PC-3 (cell line): Measurements from ENCODE around the gene CACUL1. TPM values are rescaled to one million over a fixed set of nuclear protein-coding genes. Genes with fewer than 3 reads are reported as not detected.

Experiments
- ATAC-seq: fragments of 200-7000 bp; cut with Tn5 transposase; 2 replicates; pipeline ENCODE4 v1.9.1; 2020; ENCODE audit warnings: mild to moderate bottlenecking, moderate library complexity
- BruUV-seq: library from RNA; stranded (reverse); fragments of 400-500 nt; replicated peaks from 2 replicates; lab custom pipeline; 2021; lab: Mats Ljungman, UMichigan
- CTCF ChIA-PET: fragments of 300-600 bp; sonication (Branson Sonifier 250); formaldehyde crosslinking; loops from one replicate; lab custom pipeline; 2022; ENCODE audit warnings: antibody characterized with exemption; lab: Charles Lee
- POLR2A ChIA-PET: fragments of 300-600 bp; sonication (Branson Sonifier 250); formaldehyde crosslinking; loops from one replicate; lab custom pipeline; 2022; ENCODE audit warnings: antibody characterized with exemption; ENCODE audit not compliant: unreplicated experiment; lab: Charles Lee
- DNase-seq: peaks from one replicate; pipeline ENCODE4 v3.0.0-alpha.2; 2015
- H2AFZ ChIP-seq: fragments of 300-600 bp; sonication (generic); 2 replicates; pipeline ENCODE4 v1.6.0; 2016; ENCODE audit warnings: antibody characterized with exemption, low read length
- H3F3A ChIP-seq: fragments of 300-600 bp; sonication (generic); one replicate; pipeline ENCODE4 v1.6.0; 2017; ENCODE audit warnings: antibody characterized with exemption, low read length, control low read depth, mild to moderate bottlenecking; ENCODE audit not compliant: unreplicated experiment
- H3K27ac ChIP-seq: fragments of 300-600 bp; sonication (generic); 2 replicates; pipeline ENCODE4 v1.5.1; 2016; ENCODE audit warnings: mild to moderate bottlenecking, low read length
- H3K27me3 ChIP-seq: fragments of 300-600 bp; sonication (generic); 2 replicates; pipeline ENCODE4 v1.6.1; 2016; ENCODE audit warnings: low read length, mixed read lengths
- H3K36me3 ChIP-seq: fragments of 300-600 bp; sonication (generic); 2 replicates; pipeline ENCODE4 v1.6.1; 2016; ENCODE audit warnings: low read depth, mixed run types, low read length, mixed read lengths
- H3K4me1 ChIP-seq: fragments of 300-600 bp; sonication (generic); 2 replicates; pipeline ENCODE4 v1.5.1; 2016; ENCODE audit warnings: low read length; ENCODE audit not compliant: insufficient read depth
- H3K4me2 ChIP-seq: fragments of 300-600 bp; sonication (generic); 2 replicates; pipeline ENCODE4 v1.6.0; 2016; ENCODE audit warnings: low read length
- H3K4me3 ChIP-seq: fragments of 300-600 bp; sonication (generic); 2 replicates; pipeline ENCODE4 v1.5.1; 2016; ENCODE audit warnings: mild to moderate bottlenecking, low read length, mixed read lengths
- H3K79me2 ChIP-seq: fragments of 300-600 bp; sonication (generic); 2 replicates; pipeline ENCODE4 v1.6.1; 2017; ENCODE audit warnings: low read length, mixed read lengths
- H3K9ac ChIP-seq: fragments of 300-600 bp; sonication (generic); 2 replicates; pipeline ENCODE4 v1.6.0; 2016; ENCODE audit warnings: mild to moderate bottlenecking, low read length
- H3K9me2 ChIP-seq: fragments of 300-600 bp; sonication (generic); replicated peaks from 2 replicates; pipeline ENCODE4 v1.6.1; 2016; ENCODE audit warnings: mixed run types, low read length, mixed read lengths
- H3K9me3 ChIP-seq: fragments of 300-600 bp; sonication (generic); 2 replicates; pipeline ENCODE4 v1.6.1; 2016; ENCODE audit warnings: low read length, mixed read lengths
- H4K20me1 ChIP-seq: fragments of 300-600 bp; sonication (generic); 2 replicates; pipeline ENCODE4 v1.6.1; 2016; ENCODE audit warnings: low read length, mixed read lengths
- CTCF ChIP-seq: fragments of 300-600 bp; sonication (generic); conservative IDR thresholded peaks from 2 replicates; pipeline ENCODE4 v1.5.1; 2017; ENCODE audit warnings: antibody characterized with exemption, low read depth, mild to moderate bottlenecking, low read length
- EZH2 ChIP-seq: fragments of 300-600 bp; sonication (generic); IDR thresholded peaks from one replicate; pipeline ENCODE4 v1.6.1; 2017; ENCODE audit warnings: antibody characterized with exemption, mild to moderate bottlenecking, low read length; ENCODE audit not compliant: unreplicated experiment
- EZH2phosphoT487 ChIP-seq: fragments of 300-600 bp; sonication (generic); IDR thresholded peaks from 2 replicates; pipeline ENCODE4 v1.6.1; 2018; ENCODE audit warnings: mild to moderate bottlenecking, antibody characterized with exemption, low read length, borderline replicate concordance
- intact Hi-C: fragments of 100-400 bp; cut with micrococcal nuclease; formaldehyde crosslinking; loops from 2 replicates; pipeline ENCODE4 v1.9.0; 2023
- total RNA-seq: library from RNA; depleted of rRNA; stranded (reverse); fragments of >200 nt; gene quantifications from 2 replicates; pipeline ENCODE4 v1.2.3, GENCODE V29; 2014

The CACUL1 gene
- total RNA-seq, 1 experiment from 2014 or later = 27.6 TPM

- H3K27me3 ChIP-seq = no peaks in the 10 kb centered on the region
- TF ChIP-seq CTCF = no peak
- no peak for TF ChIP-seq EZH2phosphoT487
- TF ChIP-seq EZH2 = no peak
- H3K4me1 ChIP-seq = no peaks in the 10 kb centered on the region
- no peak for ATAC-seq
- no peaks in the 10 kb centered on the region for H4K20me1 ChIP-seq
- no peak overlapping the region for H3K27ac ChIP-seq
- H3K4me3 ChIP-seq = no peak overlapping the region
- no peaks in the 10 kb centered on the region for H3K79me2 ChIP-seq
- no peak overlapping the region for H2AFZ ChIP-seq
- BruUV-seq = no TSS peak
- no peaks in the 10 kb centered on the region for H3K9me3 ChIP-seq
- H3K36me3 ChIP-seq = no peaks in the 10 kb centered on the region
- no peak overlapping the region for H3K4me2 ChIP-seq
- no peaks in the 10 kb centered on the region for H3F3A ChIP-seq
- ChIA-PET POLR2A (no interaction called here), CTCF (no interaction called here)
- no peak for DNase-seq
- H3K9ac ChIP-seq = no peak overlapping the region
- intact Hi-C loops = no loop called here
- H3K9me2 ChIP-seq = no peaks in the 10 kb centered on the region
These were observed 24.0 kb upstream of the CACUL1 start for GRCh38 chr10:118778727-118779126.

GRCh38 chr10:118776960-118777359, 22.2 kb upstream of the CACUL1 start:
- ChIA-PET POLR2A (no interaction called here), CTCF (no interaction called here)
- Histone ChIP-seq H3K9me3 (no peaks in the 10 kb centered on the region), H3K9me2 (no peaks in the 10 kb centered on the region), H3K79me2 (no peaks in the 10 kb centered on the region), H3K4me2 (no peak overlapping the region), H3K4me1 (no peaks in the 10 kb centered on the region), H3K9ac (no peak overlapping the region), H3K36me3 (no peaks in the 10 kb centered on the region), H2AFZ (no peak overlapping the region), H3F3A (no peaks in the 10 kb centered on the region), H3K27ac (no peak overlapping the region), H3K27me3 (no peaks in the 10 kb centered on the region), H4K20me1 (no peaks in the 10 kb centered on the region), H3K4me3 (no peak overlapping the region)
- DNase-seq (no peak), ATAC-seq (no peak)
- no TSS peak for BruUV-seq
- intact Hi-C loops = no loop called here
- TF ChIP-seq EZH2phosphoT487 = no peak

GRCh38 chr10:118776033-118776432, 21.3 kb upstream of the CACUL1 start:
- ATAC-seq = no peak
- Histone ChIP-seq H3K9me2 (no peaks in the 10 kb centered on the region), H3K79me2 (no peaks in the 10 kb centered on the region), H3K4me2 (no peak overlapping the region), H3K27me3 (no peaks in the 10 kb centered on the region), H3K9me3 (no peaks in the 10 kb centered on the region), H2AFZ (no peak overlapping the region), H3K36me3 (no peaks in the 10 kb centered on the region), H3K4me1 (no peaks in the 10 kb centered on the region), H4K20me1 (no peaks in the 10 kb centered on the region), H3K27ac (no peak overlapping the region), H3F3A (no peaks in the 10 kb centered on the region), H3K4me3 (no peak overlapping the region), H3K9ac (no peak overlapping the region)
- BruUV-seq = no TSS peak
- POLR2A ChIA-PET = no interaction called here
- TF ChIP-seq EZH2phosphoT487 = no peak
- no peak for DNase-seq
- intact Hi-C loops = no loop called here
- CTCF ChIA-PET = no interaction called here

- no peak for ATAC-seq
- no peak; the same call in 1 of the 2 replicates for TF ChIP-seq CTCF
- no peak for TF ChIP-seq EZH2phosphoT487
- TF ChIP-seq EZH2 = no peak
These were observed 20.7 kb upstream of the CACUL1 start for GRCh38 chr10:118775478-118775877.

More at GRCh38 chr10:118775478-118775877, 20.7 kb upstream of the CACUL1 start:
- no peaks in the 10 kb centered on the region for H3K27me3 ChIP-seq
- POLR2A ChIA-PET = no interaction called here
- H3K9me2 ChIP-seq = no peaks in the 10 kb centered on the region
- no peak overlapping the region for H3K27ac ChIP-seq
- DNase-seq = no peak
- BruUV-seq = no TSS peak
- no peak overlapping the region for H3K4me2 ChIP-seq
- intact Hi-C loops = no loop called here
- H3K79me2 ChIP-seq = no peaks in the 10 kb centered on the region
- no peaks in the 10 kb centered on the region for H4K20me1 ChIP-seq
- no peak overlapping the region for H3K4me3 ChIP-seq
- no peaks in the 10 kb centered on the region for H3K4me1 ChIP-seq
- CTCF ChIA-PET = no interaction called here
- H3F3A ChIP-seq = no peaks in the 10 kb centered on the region
- no peak overlapping the region for H3K9ac ChIP-seq
- H2AFZ ChIP-seq = no peak overlapping the region
- H3K36me3 ChIP-seq = no peaks in the 10 kb centered on the region
- H3K9me3 ChIP-seq = no peaks in the 10 kb centered on the region
